H1 (cell line): ENCODE data around the gene UBASH3A. TPM values are rescaled to one million over a fixed set of nuclear protein-coding genes. Genes with fewer than 3 reads are reported as not detected.

ENCODE experiments used
- CTCF ChIA-PET: fragments of 300-600 bp; sonication (Branson Sonifier 250); formaldehyde crosslinking; loops from one replicate; lab custom pipeline; 2021; ENCODE audit not compliant: partially characterized antibody; lab: Charles Lee
- POLR2A ChIA-PET: fragments of 300-600 bp; sonication (Branson Sonifier 250); formaldehyde crosslinking; loops from one replicate; lab custom pipeline; 2021; ENCODE audit warnings: inconsistent platforms; ENCODE audit not compliant: partially characterized antibody; lab: Charles Lee
- DNase-seq, 2 experiments: peaks; one replicate each; pipeline versions ENCODE4 v3.0.0 to v3.0.0-alpha.2; 2010 to 2022; ENCODE audit warnings: low spot score in 2 of 2, low read depth in 1 of 2, mixed read lengths in 1 of 2
- FAIRE-seq: peaks from 2 replicates; lab custom pipeline; 2011; peaks lifted over from hg19 to GRCh38; lab: Jason Lieb, UNC
- H2AFZ ChIP-seq: 2 replicates; pipeline ENCODE4 v1.8.1; 2012; ENCODE audit warnings: low read length, inconsistent platforms
- H2AK5ac ChIP-seq: 2 replicates; pipeline ENCODE4 v1.6.1; 2013; ENCODE audit warnings: low read depth, low read length
- H2BK120ac ChIP-seq: replicated peaks from 2 replicates; pipeline ENCODE3; 2013; ENCODE audit warnings: low read depth, low read length, inconsistent platforms
- H2BK12ac ChIP-seq: 2 replicates; pipeline ENCODE4 v1.6.1; 2013; ENCODE audit warnings: low read depth, low read length
- H2BK15ac ChIP-seq: 2 replicates; pipeline ENCODE4 v1.6.1; 2013; ENCODE audit warnings: low read length
- H2BK20ac ChIP-seq: 2 replicates; pipeline ENCODE4 v1.6.1; 2013; ENCODE audit warnings: low read length
- H2BK5ac ChIP-seq: 2 replicates; pipeline ENCODE4 v1.6.1; 2013; ENCODE audit warnings: low read depth, low read length
- H3K14ac ChIP-seq: 2 replicates; pipeline ENCODE4 v1.6.1; 2013; ENCODE audit warnings: inconsistent platforms; ENCODE audit not compliant: insufficient read length
- H3K18ac ChIP-seq: 2 replicates; pipeline ENCODE4 v1.6.1; 2013; ENCODE audit warnings: low read length; ENCODE audit errors: extremely low read depth
- H3K23ac ChIP-seq: 2 replicates; pipeline ENCODE4 v1.6.1; 2013; ENCODE audit warnings: inconsistent platforms; ENCODE audit not compliant: insufficient read length
- H3K23me2 ChIP-seq: 2 replicates; pipeline ENCODE4 v1.6.1; 2013; ENCODE audit warnings: low read depth, low read length
- H3K27ac ChIP-seq: 2 replicates; pipeline ENCODE4 v1.6.1; 2011; ENCODE audit warnings: low read depth, low read length, inconsistent platforms
- H3K27me3 ChIP-seq, 4 experiments: replicated peaks in 1 of 4; 1 replicate in 1 of 4; 2 replicates in 3 of 4; pipeline versions ENCODE4 v1.6.1 to v1.8.1; 2011 to 2013; ENCODE audit warnings: low read length in 3 of 4, mild to moderate bottlenecking in 3 of 4, inconsistent platforms in 2 of 4, mixed read lengths in 2 of 4, moderate library complexity in 1 of 4; ENCODE audit not compliant: control insufficient read depth in 3 of 4, insufficient read depth in 3 of 4; ENCODE audit errors: extremely low read depth in 1 of 4
- H3K36me3 ChIP-seq, 4 experiments: 2 replicates each; pipeline versions ENCODE4 v1.6.1 to v1.8.1; 2011 to 2013; ENCODE audit warnings: mild to moderate bottlenecking in 4 of 4, low read length in 3 of 4, moderate library complexity in 2 of 4, control low read depth in 1 of 4, inconsistent platforms in 1 of 4; ENCODE audit not compliant: insufficient read depth in 4 of 4, control insufficient read depth in 2 of 4
- H3K4ac ChIP-seq: replicated peaks from 2 replicates; pipeline ENCODE3; 2013; ENCODE audit warnings: low read length, low read depth, mixed read lengths, inconsistent platforms; ENCODE audit not compliant: insufficient read length
- H3K4me1 ChIP-seq, 4 experiments: replicated peaks in 1 of 4; 1 replicate in 1 of 4; 2 replicates in 3 of 4; pipeline versions ENCODE4 v1.6.1 to v1.8.1; 2011 to 2013; ENCODE audit warnings: low read length in 3 of 4, inconsistent platforms in 2 of 4, mixed read lengths in 1 of 4; ENCODE audit not compliant: insufficient read depth in 4 of 4, control insufficient read depth in 3 of 4
- H3K4me2 ChIP-seq, 2 experiments: 2 replicates each; pipeline versions ENCODE4 v1.6.1 to v1.8.1; 2011 to 2013; ENCODE audit warnings: low read depth in 2 of 2, low read length in 2 of 2, control low read depth in 1 of 2, inconsistent platforms in 1 of 2, mild to moderate bottlenecking in 1 of 2; ENCODE audit not compliant: insufficient read depth in 1 of 2
- H3K4me3 ChIP-seq, 4 experiments: fragments of 200-600, 300-600 bp in 1 of 4; sonication (generic), shearing (Covaris generic), sonication (Bioruptor Twin) in 1 of 4; 2 replicates each; pipeline versions ENCODE4 v1.5.1 to v1.8.1; 2011 to 2016; ENCODE audit warnings: low read length in 4 of 4, low read depth in 3 of 4, control low read depth in 2 of 4, inconsistent platforms in 2 of 4, mild to moderate bottlenecking in 2 of 4, mixed read lengths in 1 of 4, moderate library complexity in 1 of 4; ENCODE audit not compliant: insufficient read depth in 2 of 4; ENCODE audit errors: extremely low read depth in 1 of 4
- H3K56ac ChIP-seq: replicated peaks from 2 replicates; pipeline ENCODE3; 2013; ENCODE audit warnings: low read depth, mild to moderate bottlenecking, mixed read lengths, low read length, inconsistent platforms; ENCODE audit not compliant: insufficient read length
- H3K79me1 ChIP-seq: 2 replicates; pipeline ENCODE4 v1.6.1; 2013; ENCODE audit warnings: low read depth, low read length, control low read depth
- H3K79me2 ChIP-seq, 2 experiments: 2 replicates each; pipeline versions ENCODE4 v1.6.1 to v1.8.1; 2012 to 2013; ENCODE audit warnings: low read length in 2 of 2, mild to moderate bottlenecking in 2 of 2, inconsistent platforms in 1 of 2; ENCODE audit not compliant: insufficient read depth in 2 of 2, control insufficient read depth in 1 of 2
- H3K9ac ChIP-seq, 4 experiments: replicated peaks in 1 of 4; 1 replicate in 1 of 4; 2 replicates in 3 of 4; pipeline versions ENCODE4 v1.6.1 to v1.8.1; 2011 to 2013; ENCODE audit warnings: low read depth in 3 of 4, low read length in 3 of 4, control low read depth in 2 of 4, mild to moderate bottlenecking in 2 of 4, moderate library complexity in 2 of 4, inconsistent platforms in 1 of 4; ENCODE audit errors: extremely low read depth in 1 of 4
- H3K9me3 ChIP-seq, 2 experiments: 2 replicates each; pipeline versions ENCODE4 v1.6.1 to v1.8.1; 2012 to 2013; ENCODE audit warnings: mild to moderate bottlenecking in 2 of 2, moderate library complexity in 2 of 2, control low read depth in 1 of 2, inconsistent platforms in 1 of 2, low read depth in 1 of 2, low read length in 1 of 2, mixed read lengths in 1 of 2; ENCODE audit not compliant: insufficient read depth in 2 of 2
- H4K20me1 ChIP-seq, 2 experiments: replicated peaks in 1 of 2; 2 replicates each; pipeline versions ENCODE3 to v1.8.1; 2011 to 2013; ENCODE audit warnings: inconsistent platforms in 2 of 2, low read length in 2 of 2, mild to moderate bottlenecking in 1 of 2; ENCODE audit not compliant: insufficient read depth in 2 of 2, control insufficient read depth in 1 of 2
- H4K5ac ChIP-seq: 2 replicates; pipeline ENCODE4 v1.6.1; 2013; ENCODE audit warnings: low read length, low read depth, mixed read lengths, inconsistent platforms; ENCODE audit not compliant: insufficient read length
- H4K8ac ChIP-seq: 2 replicates; pipeline ENCODE4 v1.8.0; 2013; ENCODE audit warnings: mild to moderate bottlenecking, moderate library complexity, low read length, inconsistent platforms; ENCODE audit not compliant: insufficient read depth; ENCODE audit errors: extremely low read depth
- H4K91ac ChIP-seq: replicated peaks from 2 replicates; pipeline ENCODE3; 2013; ENCODE audit warnings: low read length, mixed read lengths, inconsistent platforms; ENCODE audit not compliant: insufficient read length
- ATF3 ChIP-seq: IDR thresholded peaks from 2 replicates; pipeline ENCODE4 v1.6.1; 2011; ENCODE audit warnings: low read depth, mild to moderate bottlenecking, low read length; ENCODE audit not compliant: insufficient read depth
- BACH1 ChIP-seq: IDR thresholded peaks from 2 replicates; pipeline ENCODE4 v1.6.1; 2012; ENCODE audit warnings: low read length, improper control_type of control experiment
- CBX8 ChIP-seq: fragments of 300-800, 300-1000 bp; sonication (generic); IDR thresholded peaks from 2 replicates; pipeline ENCODE4 v1.7.1; 2016; ENCODE audit warnings: low read depth, low read length, borderline replicate concordance
- CEBPB ChIP-seq: IDR thresholded peaks from 2 replicates; pipeline ENCODE4 v1.6.1; 2012; ENCODE audit warnings: low read depth, low read length
- CHD2 ChIP-seq: IDR thresholded peaks from 2 replicates; pipeline ENCODE4 v1.6.1; 2012; ENCODE audit warnings: low read length, improper control_type of control experiment
- FOSL1 ChIP-seq: IDR thresholded peaks from 2 replicates; pipeline ENCODE4 v1.6.1; 2011; ENCODE audit warnings: mild to moderate bottlenecking, low read depth, low read length, moderate library complexity; ENCODE audit not compliant: insufficient read depth
- HDAC2 ChIP-seq, 2 experiments: fragments of 300-600 bp in 1 of 2; sonication (generic) in 1 of 2; IDR thresholded peaks; 2 replicates each; pipeline ENCODE4 v1.6.1; 2011 to 2012; ENCODE audit warnings: low read depth in 2 of 2, low read length in 2 of 2, mild to moderate bottlenecking in 2 of 2, moderate library complexity in 2 of 2, borderline replicate concordance in 1 of 2, inconsistent platforms in 1 of 2
- JUN ChIP-seq: IDR thresholded peaks from 2 replicates; pipeline ENCODE4 v1.6.1; 2011; ENCODE audit warnings: low read depth, mild to moderate bottlenecking, improper control_type of control experiment, low read length
- KDM4A ChIP-seq: IDR thresholded peaks from one replicate; pipeline ENCODE4 v1.7.1; 2012; ENCODE audit warnings: low read depth, mild to moderate bottlenecking, moderate library complexity, low read length, inconsistent platforms; ENCODE audit not compliant: severe bottlenecking
- KDM5A ChIP-seq: fragments of 200-600 bp; IDR thresholded peaks from 2 replicates; pipeline ENCODE4 v1.7.1; 2012; ENCODE audit warnings: mild to moderate bottlenecking, low read length, inconsistent platforms, mixed read lengths
- NRF1 ChIP-seq: IDR thresholded peaks from 2 replicates; pipeline ENCODE4 v1.6.1; 2011; ENCODE audit warnings: mild to moderate bottlenecking, low read depth, low read length, improper control_type of control experiment
- RFX5 ChIP-seq: IDR thresholded peaks from 2 replicates; pipeline ENCODE4 v1.6.1; 2011; ENCODE audit warnings: low read depth, low read length, improper control_type of control experiment, borderline replicate concordance
- SIRT6 ChIP-seq: IDR thresholded peaks from one replicate; pipeline ENCODE4 v1.7.1; 2012; ENCODE audit warnings: low read length, inconsistent platforms
- TAF7 ChIP-seq: optimal IDR thresholded peaks from 2 replicates; pipeline ENCODE3; 2011; ENCODE audit warnings: low read depth, mild to moderate bottlenecking, inconsistent platforms, low read length, moderate library complexity, borderline replicate concordance
- WGBS, 2 experiments: shearing (Covaris generic) in 1 of 2; methylation state at CpG; one replicate each; pipeline versions ENCODE4 v1.1.6 to v1.1.7; 2013 to 2015; ENCODE audit warnings: low lambda C conversion rate in 2 of 2, mixed read lengths in 2 of 2, inconsistent platforms in 1 of 2, low coverage in 1 of 2, missing lambda C conversion rate in 1 of 2; ENCODE audit not compliant: insufficient replicate concordance in 2 of 2, insufficient coverage in 1 of 2, insufficient read length in 1 of 2; ENCODE audit errors: extremely low coverage in 1 of 2, missing lambda C conversion rate in 1 of 2; 5-methylcytosine and 5-hydroxymethylcytosine counted together
- polyA plus RNA-seq, 7 experiments: library from polyadenylated mRNA; depleted of rRNA in 3 of 7; stranded (reverse) in 5 of 7; unstranded in 2 of 7; fragments of >200 nt in 5 of 7; fragments of 200-250 nt in 2 of 7; gene quantifications; 1 replicate in 5 of 7; 2 replicates in 1 of 7; 4 replicates in 1 of 7; pipeline versions ENCODE4 v1.2.1 to v1.2.3, GENCODE V29; 2011 to 2013; ENCODE audit warnings: missing spikeins in 2 of 7, mixed read lengths in 2 of 7
- total RNA-seq: library from RNA; stranded (reverse); fragmentation: NEBNext Ultra II Directional; extraction: Animal tissue kit (Norgen Biotek cat#: 25700); gene quantifications from 2 replicates; pipeline ENCODE4 v1.2.1, GENCODE V29; 2021

Gene UBASH3A
- total and polyA plus RNA-seq, 2 of the 8 experiments (the other 6 are each of a cell fraction or from before 2014, with no cell fraction given) = not detected

GRCh38 chr21:42384989-42385388 lies 18.7 kb upstream of the UBASH3A start:
- H3K79me1 ChIP-seq = no peaks in the 10 kb centered on the region
- H3K9me3 ChIP-seq = peaks cover 0 to 4% of the 10 kb centered on the region in 2 experiments; a peak in 1 of 4 replicates
- no peak overlapping the region for H4K8ac ChIP-seq
- H3K27ac ChIP-seq = no peak overlapping the region
- no peak overlapping the region for H2BK15ac ChIP-seq
- peaks cover 0 to 12% (median 8%) of the 10 kb centered on the region in 4 experiments; a peak in 3 of 7 replicates for H3K4me1 ChIP-seq
- no peak overlapping the region for H4K5ac ChIP-seq
- H3K4ac ChIP-seq = no peak overlapping the region
- no peaks in the 10 kb centered on the region for H3K23me2 ChIP-seq
- H3K27me3 ChIP-seq = 0 out of 7 replicates have a peak, but pooled peaks cover 0 to 2% (median 0%) of the 10 kb centered on the region in 4 experiments
- FAIRE-seq (no peak), DNase-seq (no peak)
- no peak overlapping the region for H2BK20ac ChIP-seq
- no peak overlapping the region for H3K4me2 ChIP-seq
- no peak overlapping the region for H2BK120ac ChIP-seq
- TF ChIP-seq NRF1 (no peak), JUN (no peak), BACH1 (no peak), SIRT6 (no peak), KDM4A (no peak), KDM5A (no peak), RFX5 (no peak), ATF3 (no peak), CBX8 (no peak), CEBPB (no peak), CHD2 (no peak), TAF7 (no peak), FOSL1 (no peak), HDAC2 (IDR thresholded peaks at IDR 0.05; ENCODE audit: borderline replicate concordance in 1 of 2, low read depth in 2 of 2, low read length in 2 of 2) (no peak)
- H3K9ac ChIP-seq = no peak overlapping the region
- no peak overlapping the region; the same call in 1 of the 2 replicates for H2BK12ac ChIP-seq
- no peak overlapping the region for H3K23ac ChIP-seq
- no peak overlapping the region for H2AFZ ChIP-seq
- no peak overlapping the region for H4K91ac ChIP-seq
- ChIA-PET CTCF (no interaction called here), POLR2A (no interaction called here)
- no peaks in the 10 kb centered on the region for H3K36me3 ChIP-seq
- H3K56ac ChIP-seq = no peak overlapping the region
- no peak overlapping the region; the same call in 1 of the 2 replicates for H2AK5ac ChIP-seq
- H3K18ac ChIP-seq = no peak overlapping the region
- 83% methylated on average over 2 of the region's 2 CpGs; no CpG with 5 or more reads in 1 of the 2 experiments for WGBS, 2 experiments
- no peak overlapping the region for H3K14ac ChIP-seq
- no peaks in the 10 kb centered on the region for H3K79me2 ChIP-seq
- peaks cover 0 to 3% of the 10 kb centered on the region in 2 experiments for H4K20me1 ChIP-seq
- no peak overlapping the region for H2BK5ac ChIP-seq
- no peak overlapping the region for H3K4me3 ChIP-seq
